ENCODE data around the gene PKP1.
"Not testable (repeated sequence)": the region's sequence is repeated elsewhere in the genome, so short reads cannot be mapped to it uniquely, and the experiment has no call there.

PKP1 gene

GRCh38 chr1:201254625-201255478 is 28.5 kb upstream of the PKP1 start:
- TF ChIP-seq CTCF (IDR thresholded peaks at IDR 0.05; ENCODE audit: low read depth, low read length), result peak; percentile 99

GRCh38 chr1:201255479-201256362 is 27.6 kb upstream of the PKP1 start:
- H3K4me3 ChIP-seq (ENCODE audit: low read depth, low read length), result no peak overlapping the region
- TF ChIP-seq CTCF (IDR thresholded peaks at IDR 0.05; ENCODE audit: low read depth, low read length), result no peak

More at GRCh38 chr1:201254625-201255478, 28.5 kb upstream of the PKP1 start:
- H3K4me3 ChIP-seq (ENCODE audit: low read depth, low read length), result no peak overlapping the region

GRCh38 chr1:201258132-201258531 is 25.2 kb upstream of the PKP1 start:
- H3K4me3 ChIP-seq (ENCODE audit: low read depth, low read length), result not testable (repeated sequence)

GRCh38 chr1:201258763-201259230 is 24.5 kb upstream of the PKP1 start:
- TF ChIP-seq CTCF (IDR thresholded peaks at IDR 0.05; ENCODE audit: low read depth, low read length), result no peak
- no peak overlapping the region for H3K4me3 ChIP-seq (ENCODE audit: low read depth, low read length)

- no peak overlapping the region for H3K4me3 ChIP-seq (ENCODE audit: low read depth, low read length)
- no peak for TF ChIP-seq CTCF (IDR thresholded peaks at IDR 0.05; ENCODE audit: low read depth, low read length)
These were observed 23.6 kb upstream of the PKP1 start for GRCh38 chr1:201259476-201260235.

- no peak for TF ChIP-seq CTCF (IDR thresholded peaks at IDR 0.05; ENCODE audit: low read depth, low read length)
- no peak overlapping the region for H3K4me3 ChIP-seq (ENCODE audit: low read depth, low read length)
These were observed 23.1 kb upstream of the PKP1 start for GRCh38 chr1:201260236-201260590.

- no peak for TF ChIP-seq CTCF (IDR thresholded peaks at IDR 0.05; ENCODE audit: low read depth, low read length)
- no peak overlapping the region for H3K4me3 ChIP-seq (ENCODE audit: low read depth, low read length)
These were observed 22.5 kb upstream of the PKP1 start for GRCh38 chr1:201260648-201261311.
